GM10248 (cell line): ENCODE measurements around the gene ERBB4.
"Not testable (repeated sequence)": the region's sequence is repeated elsewhere in the genome, so short reads cannot be mapped to it uniquely, and the experiment has no call there.

Experiments
- CTCF ChIA-PET: fragments of 300-600 bp; sonication (Branson Sonifier 250); formaldehyde crosslinking; extraction: SDS; loops from one replicate; lab custom pipeline; 2021; ENCODE audit warnings: antibody characterized with exemption; lab: Yijun Ruan, JAX
- POLR2A ChIA-PET: fragments of 350-650 bp; sonication (Branson Sonifier 250); formaldehyde crosslinking; extraction: SDS; loops from one replicate; lab custom pipeline; 2020; ENCODE audit warnings: antibody characterized with exemption; lab: Yijun Ruan, JAX
- DNase-seq: peaks from one replicate; pipeline ENCODE4 v3.0.0; 2012; ENCODE audit errors: extremely low spot score
- CTCF ChIP-seq: IDR thresholded peaks from 2 replicates; pipeline ENCODE4 v1.5.1; 2012; ENCODE audit warnings: mild to moderate bottlenecking, low read depth; ENCODE audit errors: extremely low read depth, missing control alignments, control extremely low read depth

The ERBB4 gene

GRCh38 chr2:211599146-211599545 is 939.5 kb downstream of the ERBB4 start:
- no peak for DNase-seq
- ChIA-PET CTCF (interaction anchor here (1.6 kb wide), 1 partner anchor 24 kb away, joined by 4 read pairs; no protein-coding TSS in a partner anchor), POLR2A (no interaction called here)
- no peak for TF ChIP-seq CTCF

GRCh38 chr2:211598238-211598637 is 940.4 kb downstream of the ERBB4 start:
- no peak for TF ChIP-seq CTCF
- ChIA-PET CTCF (no interaction called here), POLR2A (no interaction called here)
- DNase-seq: no peak

GRCh38 chr2:211592006-211592405 is 946.6 kb downstream of the ERBB4 start:
- POLR2A ChIA-PET, DNase-seq, CTCF ChIA-PET: not testable (repeated sequence)

- TF ChIP-seq CTCF: no peak
- ChIA-PET POLR2A (no interaction called here), CTCF (no interaction called here)
- no peak for DNase-seq
Measured at GRCh38 chr2:211591426-211591825, 947.2 kb downstream of the ERBB4 start.

- DNase-seq: no peak
- TF ChIP-seq CTCF: no peak
- POLR2A ChIA-PET: no interaction called here
- CTCF ChIA-PET: no interaction called here
Measured at GRCh38 chr2:211568439-211568838, 970.2 kb downstream of the ERBB4 start.

GRCh38 chr2:211564441-211564840 is 974.2 kb downstream of the ERBB4 start:
- ChIA-PET CTCF (interaction anchor here (0.9 to 1.2 kb wide), 2 partner anchors 9 to 19 kb away, joined by 4 to 5 read pairs; no protein-coding TSS in a partner anchor), POLR2A (no interaction called here)
- no peak for DNase-seq
- no peak for TF ChIP-seq CTCF

- ChIA-PET CTCF (interaction anchor here (1.2 to 1.5 kb wide), 2 partner anchors 15 to 19 kb away, joined by 3 to 4 read pairs; no protein-coding TSS in a partner anchor), POLR2A (no interaction called here)
- TF ChIP-seq CTCF: no peak
- no peak for DNase-seq
Measured at GRCh38 chr2:211545582-211545981, 993.0 kb downstream of the ERBB4 start.
